Adipocyte (in vitro differentiated cells): ENCODE data around the gene ADAM33.

ENCODE experiments used
- DNase-seq: peaks from one replicate; pipeline ENCODE4 v3.0.0-alpha.2; 2015; ENCODE audit warnings: low read depth
- H3K27me3 ChIP-seq: replicated peaks from 2 replicates; pipeline ENCODE4 v1.7.0; 2013; ENCODE audit warnings: mild to moderate bottlenecking, low read length, moderate library complexity; ENCODE audit not compliant: control insufficient read depth, insufficient read depth
- H3K36me3 ChIP-seq: 2 replicates; pipeline ENCODE4 v1.7.0; 2013; ENCODE audit warnings: low read length, mild to moderate bottlenecking, moderate library complexity; ENCODE audit not compliant: control insufficient read depth, insufficient read depth, severe bottlenecking
- H3K4me1 ChIP-seq: 2 replicates; pipeline ENCODE4 v1.7.0; 2013; ENCODE audit warnings: mild to moderate bottlenecking, low read length, moderate library complexity; ENCODE audit not compliant: control insufficient read depth, insufficient read depth
- H3K4me3 ChIP-seq: 2 replicates; pipeline ENCODE4 v1.7.0; 2013; ENCODE audit warnings: mild to moderate bottlenecking, low read length, moderate library complexity
- H3K9ac ChIP-seq: 2 replicates; pipeline ENCODE4 v1.7.0; 2013; ENCODE audit warnings: mild to moderate bottlenecking, low read length, moderate library complexity
- H3K9me3 ChIP-seq: 2 replicates; pipeline ENCODE4 v1.7.0; 2013; ENCODE audit warnings: mild to moderate bottlenecking, low read length, moderate library complexity; ENCODE audit not compliant: control insufficient read depth

The ADAM33 gene

GRCh38 chr20:3686421-3686820, 4.6 kb upstream of the ADAM33 start:
- H3K9ac ChIP-seq, result no peak overlapping the region
- no peaks in the 10 kb centered on the region for H3K27me3 ChIP-seq
- no peaks in the 10 kb centered on the region for H3K36me3 ChIP-seq
- no peak overlapping the region for H3K4me3 ChIP-seq
- H3K4me1 ChIP-seq, result peaks cover 22% of the 10 kb centered on the region
- DNase-seq, result no peak
- H3K9me3 ChIP-seq, result no peaks in the 10 kb centered on the region

- Histone ChIP-seq H3K9me3 (no peaks in the 10 kb centered on the region), H3K9ac (no peak overlapping the region), H3K4me1 (peaks cover 29% of the 10 kb centered on the region), H3K4me3 (no peak overlapping the region), H3K36me3 (no peaks in the 10 kb centered on the region), H3K27me3 (no peaks in the 10 kb centered on the region)
- DNase-seq, result no peak
Observed at GRCh38 chr20:3685341-3685740, 3.5 kb upstream of the ADAM33 start.

GRCh38 chr20:3681352-3681930, 369 bp downstream of the ADAM33 start:
- Histone ChIP-seq H3K36me3 (no peaks in the 10 kb centered on the region), H3K4me3 (peak overlapping the region; percentile 81), H3K4me1 (peaks cover 50% of the 10 kb centered on the region), H3K9ac (peak overlapping the region; percentile 89), H3K27me3 (no peaks in the 10 kb centered on the region), H3K9me3 (no peaks in the 10 kb centered on the region)
- no peak for DNase-seq

GRCh38 chr20:3680701-3681351, 984 bp downstream of the ADAM33 start:
- no peaks in the 10 kb centered on the region for H3K36me3 ChIP-seq
- peaks cover 48% of the 10 kb centered on the region for H3K4me1 ChIP-seq
- peak overlapping the region; percentile 81 for H3K4me3 ChIP-seq
- DNase-seq, result peak; percentile 33
- H3K27me3 ChIP-seq, result no peaks in the 10 kb centered on the region
- peak overlapping the region; percentile 89 for H3K9ac ChIP-seq
- no peaks in the 10 kb centered on the region for H3K9me3 ChIP-seq

GRCh38 chr20:3679749-3680700, 1.8 kb downstream of the ADAM33 start:
- H3K9me3 ChIP-seq, result no peaks in the 10 kb centered on the region
- no peaks in the 10 kb centered on the region for H3K36me3 ChIP-seq
- peaks cover 48% of the 10 kb centered on the region for H3K4me1 ChIP-seq
- DNase-seq, result peak; percentile 88
- H3K27me3 ChIP-seq, result no peaks in the 10 kb centered on the region
- peak overlapping the region; percentile 81 for H3K4me3 ChIP-seq
- peak overlapping the region; percentile 89 for H3K9ac ChIP-seq

- Histone ChIP-seq H3K9me3 (no peaks in the 10 kb centered on the region), H3K27me3 (no peaks in the 10 kb centered on the region)
Observed at GRCh38 chr20:3678856-3679720, 2.7 kb downstream of the ADAM33 start.

GRCh38 chr20:3678198-3678597, 3.6 kb downstream of the ADAM33 start:
- Histone ChIP-seq H3K27me3 (no peaks in the 10 kb centered on the region), H3K4me3 (no peak overlapping the region), H3K9me3 (no peaks in the 10 kb centered on the region), H3K9ac (peak overlapping the region; percentile 63), H3K4me1 (peaks cover 48% of the 10 kb centered on the region), H3K36me3 (peaks cover 4% of the 10 kb centered on the region)
- no peak for DNase-seq

More at GRCh38 chr20:3678856-3679720, 2.7 kb downstream of the ADAM33 start:
- Histone ChIP-seq H3K36me3 (peaks cover 3% of the 10 kb centered on the region), H3K4me1 (peaks cover 48% of the 10 kb centered on the region), H3K4me3 (peak overlapping the region; percentile 81), H3K9ac (peak overlapping the region; percentile 89)
- peak; percentile 62 for DNase-seq

GRCh38 chr20:3677733-3678132, 4.1 kb downstream of the ADAM33 start:
- peak overlapping the region; percentile 63 for H3K9ac ChIP-seq
- H3K4me1 ChIP-seq, result peaks cover 48% of the 10 kb centered on the region
- no peaks in the 10 kb centered on the region for H3K9me3 ChIP-seq
- no peaks in the 10 kb centered on the region for H3K27me3 ChIP-seq
- H3K4me3 ChIP-seq, result no peak overlapping the region
- peaks cover 4% of the 10 kb centered on the region for H3K36me3 ChIP-seq
- peak; percentile 66 for DNase-seq

- no peak overlapping the region for H3K9ac ChIP-seq
- H3K36me3 ChIP-seq, result peaks cover 16% of the 10 kb centered on the region
- H3K27me3 ChIP-seq, result no peaks in the 10 kb centered on the region
- no peak overlapping the region for H3K4me3 ChIP-seq
- no peaks in the 10 kb centered on the region for H3K9me3 ChIP-seq
- peaks cover 36% of the 10 kb centered on the region for H3K4me1 ChIP-seq
- no peak for DNase-seq
Observed at GRCh38 chr20:3674995-3675900, 6.6 kb downstream of the ADAM33 start.

- Histone ChIP-seq H3K36me3 (peaks cover 16% of the 10 kb centered on the region), H3K9me3 (no peaks in the 10 kb centered on the region), H3K4me3 (no peak overlapping the region), H3K9ac (no peak overlapping the region), H3K4me1 (peaks cover 28% of the 10 kb centered on the region), H3K27me3 (no peaks in the 10 kb centered on the region)
- no peak for DNase-seq
Observed at GRCh38 chr20:3674447-3674846, 7.4 kb downstream of the ADAM33 start.
